Neuron (in vitro differentiated cells): ENCODE data around the gene KLHDC4.

Experiments used
- H2AFZ ChIP-seq: one replicate; pipeline ENCODE4 v1.6.1; 2013; ENCODE audit warnings: low read depth, mild to moderate bottlenecking, inconsistent platforms, low read length, moderate library complexity
- H3K27me3 ChIP-seq: one replicate; pipeline ENCODE4 v1.6.1; 2013; ENCODE audit warnings: low read length; ENCODE audit not compliant: insufficient read depth
- H3K36me3 ChIP-seq: one replicate; pipeline ENCODE4 v1.6.1; 2013; ENCODE audit warnings: low read length; ENCODE audit not compliant: insufficient read depth
- H3K4me1 ChIP-seq: one replicate; pipeline ENCODE4 v1.6.1; 2013; ENCODE audit warnings: low read length; ENCODE audit not compliant: insufficient read depth
- H3K4me3 ChIP-seq: 2 replicates; pipeline ENCODE4 v1.5.1; 2013; ENCODE audit warnings: mild to moderate bottlenecking, low read length, moderate library complexity
- H3K9me3 ChIP-seq: one replicate; pipeline ENCODE4 v1.6.1; 2013; ENCODE audit warnings: low read length

The KLHDC4 gene

GRCh38 chr16:87703835-87704375 is 61.9 kb downstream of the KLHDC4 start:
- H3K4me1 ChIP-seq = no peaks in the 10 kb centered on the region
- H3K4me3 ChIP-seq = no peak overlapping the region
- no peaks in the 10 kb centered on the region for H3K27me3 ChIP-seq
- peaks cover 48% of the 10 kb centered on the region for H3K36me3 ChIP-seq
- no peaks in the 10 kb centered on the region for H3K9me3 ChIP-seq
- no peak overlapping the region for H2AFZ ChIP-seq

DNA sequence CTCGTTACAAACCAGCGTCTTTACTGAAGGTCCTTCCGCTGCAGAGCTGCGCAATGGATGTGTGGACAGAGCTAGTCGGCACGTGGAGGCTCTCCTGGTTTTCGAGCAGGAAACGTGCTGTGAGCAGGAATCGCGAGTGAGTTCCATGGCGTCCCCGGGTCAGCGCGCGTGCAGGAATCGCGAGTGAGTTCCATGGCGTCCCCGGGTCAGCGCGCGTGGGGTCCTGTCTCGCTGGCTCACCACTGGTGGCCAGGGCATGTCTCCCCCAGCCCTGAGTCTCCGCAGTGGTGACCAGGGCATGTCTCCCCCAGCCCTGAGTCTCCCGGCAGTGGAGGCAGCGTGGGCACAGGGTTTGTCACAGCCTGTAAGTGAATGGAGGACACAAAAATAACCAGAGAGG is 62.7 kb downstream of the KLHDC4 start:
- H3K27me3 ChIP-seq = no peaks in the 10 kb centered on the region
- no peak overlapping the region for H2AFZ ChIP-seq
- H3K36me3 ChIP-seq = peaks cover 43% of the 10 kb centered on the region
- H3K4me3 ChIP-seq = no peak overlapping the region
- H3K4me1 ChIP-seq = no peaks in the 10 kb centered on the region
- no peaks in the 10 kb centered on the region for H3K9me3 ChIP-seq

DNA sequence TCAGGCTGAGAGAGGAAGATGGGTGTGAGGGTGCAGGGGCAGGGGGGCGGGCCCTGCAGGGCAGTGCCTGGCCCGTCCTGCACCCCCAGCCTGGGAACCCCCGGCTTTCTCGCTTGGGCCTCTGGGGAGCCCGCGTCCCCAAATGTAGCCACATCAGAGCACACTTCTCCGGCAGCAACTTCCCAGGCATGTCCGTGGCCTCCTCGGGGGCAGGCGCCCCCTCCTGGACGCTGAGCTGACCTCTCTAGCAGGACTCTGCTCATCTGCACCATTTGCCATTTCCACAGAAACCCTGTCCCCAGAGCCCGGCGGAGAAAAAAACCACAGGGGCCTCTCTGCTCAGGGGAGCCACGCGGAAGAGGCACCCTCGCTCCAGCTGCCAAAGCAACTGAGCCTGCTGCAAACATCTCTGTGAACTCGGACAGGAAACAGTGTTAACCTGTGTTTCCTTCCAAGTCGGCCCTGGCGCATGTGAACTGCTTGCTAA is 63.4 kb downstream of the KLHDC4 start:
- H3K4me3 ChIP-seq = no peak overlapping the region
- H3K36me3 ChIP-seq = peaks cover 36% of the 10 kb centered on the region

DNA sequence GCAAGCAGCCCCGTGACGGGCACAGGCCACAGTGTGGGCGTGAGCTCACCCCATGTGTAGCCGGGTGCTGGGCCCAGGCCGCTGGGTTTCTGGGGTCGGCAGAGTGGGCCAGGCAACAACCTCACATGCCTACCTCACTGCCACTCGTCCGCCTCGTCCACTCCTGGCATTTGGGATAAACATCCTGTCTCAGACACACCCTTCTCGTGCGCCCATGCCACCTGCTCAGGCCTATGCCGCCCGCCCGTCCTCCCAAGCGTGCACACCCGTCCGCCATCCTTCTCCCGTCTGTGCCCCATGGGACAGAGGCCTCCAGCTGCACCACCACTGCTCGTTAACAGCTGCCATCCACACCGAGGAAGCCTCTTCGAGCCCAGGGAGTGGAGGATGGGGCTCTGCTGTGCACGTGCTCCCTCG is 64.3 kb downstream of the KLHDC4 start:
- no peaks in the 10 kb centered on the region for H3K9me3 ChIP-seq
- no peak overlapping the region for H2AFZ ChIP-seq
- no peaks in the 10 kb centered on the region for H3K27me3 ChIP-seq
- H3K36me3 ChIP-seq = peaks cover 36% of the 10 kb centered on the region
- no peak overlapping the region for H3K4me3 ChIP-seq
- H3K4me1 ChIP-seq = no peaks in the 10 kb centered on the region

More for the DNA sequence above, 63.4 kb downstream of the KLHDC4 start:
- Histone ChIP-seq H3K9me3 (no peaks in the 10 kb centered on the region), H3K27me3 (no peaks in the 10 kb centered on the region), H2AFZ (no peak overlapping the region), H3K4me1 (no peaks in the 10 kb centered on the region)

DNA sequence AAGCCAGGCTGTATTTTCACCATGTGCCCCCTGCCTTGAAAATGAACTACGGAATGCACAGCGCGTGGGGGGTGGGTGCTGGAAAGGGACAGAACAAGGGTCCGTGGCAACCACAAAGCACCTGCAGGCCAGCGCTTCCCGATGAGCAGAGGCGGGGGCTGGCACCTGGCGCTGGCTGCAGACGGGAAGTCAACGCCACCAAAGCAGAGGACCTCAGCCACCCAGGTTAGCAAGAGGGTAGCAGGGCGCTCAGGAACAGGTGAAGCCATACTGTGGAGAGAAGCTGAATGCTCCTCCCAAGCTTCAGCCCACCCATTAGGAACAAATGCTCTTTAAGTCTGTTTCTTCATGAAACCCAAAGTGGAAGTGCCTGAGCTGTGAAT is 64.7 kb downstream of the KLHDC4 start:
- Histone ChIP-seq H3K4me3 (no peak overlapping the region), H3K9me3 (no peaks in the 10 kb centered on the region), H3K36me3 (peaks cover 38% of the 10 kb centered on the region), H2AFZ (no peak overlapping the region), H3K27me3 (no peaks in the 10 kb centered on the region), H3K4me1 (no peaks in the 10 kb centered on the region)

- H3K4me1 ChIP-seq = no peaks in the 10 kb centered on the region
- H3K4me3 ChIP-seq = no peak overlapping the region
- H3K27me3 ChIP-seq = no peaks in the 10 kb centered on the region
- H3K36me3 ChIP-seq = peaks cover 43% of the 10 kb centered on the region
- H2AFZ ChIP-seq = no peak overlapping the region
- H3K9me3 ChIP-seq = no peaks in the 10 kb centered on the region
Observed at GRCh38 chr16:87700406-87701077, 65.2 kb downstream of the KLHDC4 start.

- Histone ChIP-seq H2AFZ (no peak overlapping the region), H3K4me1 (no peaks in the 10 kb centered on the region), H3K27me3 (no peaks in the 10 kb centered on the region), H3K36me3 (peaks cover 50% of the 10 kb centered on the region), H3K9me3 (no peaks in the 10 kb centered on the region), H3K4me3 (no peak overlapping the region)
Observed at GRCh38 chr16:87698676-87699199, 67.0 kb downstream of the KLHDC4 start.

- H3K27me3 ChIP-seq = no peaks in the 10 kb centered on the region
- no peaks in the 10 kb centered on the region for H3K4me1 ChIP-seq
- H3K9me3 ChIP-seq = no peaks in the 10 kb centered on the region
- peaks cover 46% of the 10 kb centered on the region for H3K36me3 ChIP-seq
- H3K4me3 ChIP-seq = no peak overlapping the region
- H2AFZ ChIP-seq = no peak overlapping the region
Observed at GRCh38 chr16:87698241-87698640, 67.5 kb downstream of the KLHDC4 start.

- H3K9me3 ChIP-seq = no peaks in the 10 kb centered on the region
- H3K36me3 ChIP-seq = peaks cover 41% of the 10 kb centered on the region
- H2AFZ ChIP-seq = no peak overlapping the region
- H3K4me3 ChIP-seq = no peak overlapping the region
- H3K27me3 ChIP-seq = no peaks in the 10 kb centered on the region
- no peaks in the 10 kb centered on the region for H3K4me1 ChIP-seq
Observed at GRCh38 chr16:87697792-87698191, 68.0 kb downstream of the KLHDC4 start.

GRCh38 chr16:87697256-87697655 is 68.5 kb downstream of the KLHDC4 start:
- no peak overlapping the region for H3K4me3 ChIP-seq
- H3K9me3 ChIP-seq = no peaks in the 10 kb centered on the region
- H3K36me3 ChIP-seq = peaks cover 37% of the 10 kb centered on the region
- H2AFZ ChIP-seq = no peak overlapping the region
- no peaks in the 10 kb centered on the region for H3K4me1 ChIP-seq
- H3K27me3 ChIP-seq = no peaks in the 10 kb centered on the region

GRCh38 chr16:87696726-87697125 is 69.1 kb downstream of the KLHDC4 start:
- Histone ChIP-seq H3K4me1 (no peaks in the 10 kb centered on the region), H3K9me3 (no peaks in the 10 kb centered on the region), H2AFZ (no peak overlapping the region), H3K4me3 (no peak overlapping the region), H3K36me3 (peaks cover 36% of the 10 kb centered on the region), H3K27me3 (no peaks in the 10 kb centered on the region)

- H3K36me3 ChIP-seq = peaks cover 34% of the 10 kb centered on the region
- H3K4me1 ChIP-seq = no peaks in the 10 kb centered on the region
- no peak overlapping the region for H2AFZ ChIP-seq
- no peak overlapping the region for H3K4me3 ChIP-seq
- H3K27me3 ChIP-seq = no peaks in the 10 kb centered on the region
- no peaks in the 10 kb centered on the region for H3K9me3 ChIP-seq
Observed at GRCh38 chr16:87695534-87695933, 70.3 kb downstream of the KLHDC4 start.

DNA sequence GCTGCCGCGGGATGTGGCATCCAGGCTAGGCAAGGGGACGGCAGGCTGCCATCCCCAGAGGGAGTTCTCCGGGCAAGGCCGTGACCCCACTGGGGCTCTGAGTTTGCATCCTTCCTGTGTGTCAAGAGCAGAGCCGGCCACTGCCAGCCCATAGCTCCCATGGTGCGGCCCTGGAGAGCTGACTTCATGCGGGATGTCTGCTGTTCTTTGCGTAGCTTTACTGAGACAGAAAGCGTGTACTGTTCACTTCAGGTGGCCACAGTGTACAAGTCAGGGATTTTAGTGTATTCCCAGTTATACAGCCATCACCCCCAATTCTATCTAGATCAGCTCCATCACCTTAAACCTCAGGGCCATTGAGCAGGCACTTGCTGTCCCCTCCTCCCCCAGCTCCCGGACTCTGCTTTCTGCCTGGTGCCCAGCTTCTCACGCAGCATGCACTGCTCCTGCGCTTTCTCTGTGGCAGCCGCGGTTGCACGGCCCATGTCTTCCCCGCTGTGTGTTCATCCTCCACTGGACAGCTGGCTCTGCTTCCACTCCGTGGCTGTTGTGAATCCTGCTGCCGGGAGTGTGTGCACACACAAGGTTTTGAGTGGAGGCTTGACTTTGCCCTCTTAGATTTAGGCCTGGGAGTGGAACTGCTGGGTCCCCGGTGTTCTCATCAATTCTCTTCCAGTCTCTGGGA is 71.2 kb downstream of the KLHDC4 start:
- H3K27me3 ChIP-seq = no peaks in the 10 kb centered on the region
- H2AFZ ChIP-seq = no peak overlapping the region
- no peak overlapping the region for H3K4me3 ChIP-seq
- H3K36me3 ChIP-seq = peaks cover 29% of the 10 kb centered on the region
- no peaks in the 10 kb centered on the region for H3K4me1 ChIP-seq
- no peaks in the 10 kb centered on the region for H3K9me3 ChIP-seq
